Stomach (tissue), 9 donors: ENCODE results near the gene EP300. TPM values are rescaled to one million over a fixed set of nuclear protein-coding genes. Genes with fewer than 3 reads are reported as not detected.

Source experiments
- DNase-seq, 2 donors: peaks; one replicate each; pipeline versions ENCODE4 v3.0.0 to v3.0.0-alpha.2; 2013 to 2019
- H3K27ac ChIP-seq, 5 donors: fragments of 200-600 bp in 4 of 5; sonication (generic) in 4 of 5; one replicate each; pipeline ENCODE4 v1.5.1; 2013 to 2019; ENCODE audit warnings: mild to moderate bottlenecking in 1 of 5, moderate library complexity in 1 of 5
- H3K27me3 ChIP-seq, 3 donors: fragments of 200-600 bp; sonication (generic); one replicate each; pipeline ENCODE4 v1.5.1; 2017 to 2019; ENCODE audit warnings: mixed run types in 1 of 3
- H3K36me3 ChIP-seq, 4 donors: fragments of 200-600 bp; sonication (generic); 1 replicate in 3 of 4; 2 replicates in 1 of 4; pipeline ENCODE4 v1.5.1; 2016 to 2019
- H3K4me1 ChIP-seq, 4 donors: fragments of 200-600 bp; sonication (generic); one replicate each; pipeline ENCODE4 v1.5.1; 2016 to 2019
- H3K4me3 ChIP-seq, 4 donors: fragments of 200-600 bp; sonication (generic) in 3 of 4; one replicate each; pipeline ENCODE4 v1.5.1; 2016 to 2019; ENCODE audit warnings: mild to moderate bottlenecking in 1 of 4
- H3K9me3 ChIP-seq, 4 donors: fragments of 200-600 bp; sonication (generic); one replicate each; pipeline ENCODE4 v1.5.1; 2016 to 2019
- CTCF ChIP-seq, 7 experiments: fragments of 450-650 bp in 4 of 7; fragments of 200-600 bp in 3 of 7; sonication (generic) in 3 of 7; IDR thresholded peaks; one replicate each; pipeline ENCODE4 v1.5.1; 2016 to 2019; ENCODE audit warnings: antibody characterized with exemption in 7 of 7, control low read depth in 2 of 7, mild to moderate bottlenecking in 1 of 7
- EP300 ChIP-seq: sonication (generic); formaldehyde crosslinking; IDR thresholded peaks from one replicate; pipeline ENCODE4 v1.6.1; 2017; ENCODE audit warnings: antibody characterized with exemption
- POLR2A ChIP-seq, 4 donors: fragments of 450-650 bp; IDR thresholded peaks; one replicate each; pipeline ENCODE4 v1.6.1; 2016; ENCODE audit warnings: antibody characterized with exemption in 4 of 4, control low read depth in 2 of 4, mild to moderate bottlenecking in 1 of 4, moderate library complexity in 1 of 4
- POLR2AphosphoS5 ChIP-seq, 3 donors: sonication (generic); formaldehyde crosslinking; IDR thresholded peaks; one replicate each; pipeline ENCODE4 v1.6.1; 2016; ENCODE audit warnings: antibody characterized with exemption in 3 of 3
- WGBS, 5 donors: extraction: QIAGEN DNeasy Blood & Tissue Kit in 3 of 5; methylation state at CpG; one replicate each; pipeline versions ENCODE4 v1.1.5 to v1.1.7; 2013 to 2018; 5-methylcytosine and 5-hydroxymethylcytosine counted together
- intact Hi-C: fragments of 100-400 bp; cut with DNase I; formaldehyde crosslinking; loops from one replicate; pipeline ENCODE4 v1.15.1; 2023; ENCODE audit warnings: low total_unique reads
- polyA plus RNA-seq, 3 donors: library from polyadenylated mRNA; stranded (reverse); fragments of 200-250 nt; gene quantifications; one replicate each; pipeline ENCODE4 v1.2.3, GENCODE V29; 2013
- total RNA-seq, 5 donors: library from RNA; depleted of rRNA; stranded (reverse); fragments of >200 nt; gene quantifications; one replicate each; pipeline versions ENCODE4 v1.1.0 to v1.2.3, GENCODE V29; 2014 to 2016
- donor health status: healthy with polysubstance abuse.
- donor health status: Bipolar disorder and iron deficiency.
- donor health status: healthy.

The EP300 gene
- total and polyA plus RNA-seq, 8 donors, result 4.3 to 164 (median 81.5) TPM

- H3K27me3 ChIP-seq, result no peaks in the 10 kb centered on the region
- DNase-seq, result peak; percentile 41 to 73
- peak overlapping the region; percentile 99 to 100 (median 100) for H3K27ac ChIP-seq
- H3K4me1 ChIP-seq, result peaks cover 24 to 58% (median 40%) of the 10 kb centered on the region in 4 donors
- no peaks in the 10 kb centered on the region for H3K36me3 ChIP-seq
- WGBS, 5 donors, result 0 to 1% (median 0%) methylated on average over 24 to 31 of the region's 31 CpGs
- H3K9me3 ChIP-seq, result no peaks in the 10 kb centered on the region
- intact Hi-C loops, result loop anchor here (5.0 kb wide), 1 partner anchor 141 kb away; the partner anchor contains the start of gene RBX1
- H3K4me3 ChIP-seq, result peak overlapping the region; percentile 71 to 98 (median 86)
- TF ChIP-seq CTCF (IDR thresholded peaks at IDR 0.05) (no peak), POLR2A (IDR thresholded peaks at IDR 0.05) (no peak), EP300 (no peak)
Measured at GRCh38 chr22:41092847-41093411, 537 bp downstream of the EP300 start.

- intact Hi-C loops, result loop anchor here (5.0 kb wide), 1 partner anchor 142 kb away; the partner anchor contains the start of gene RBX1
- Histone ChIP-seq H3K4me3 (peak overlapping the region; percentile 71 to 98 (median 86)), H3K36me3 (peaks cover 0 to 4% (median 0%) of the 10 kb centered on the region in 4 donors), H3K27ac (peak overlapping the region in 4 of 5 donors; percentile 99 to 100 (median 100)), H3K9me3 (no peaks in the 10 kb centered on the region), H3K4me1 (peaks cover 30 to 68% (median 52%) of the 10 kb centered on the region in 4 donors), H3K27me3 (no peaks in the 10 kb centered on the region)
- WGBS, 5 donors, result 1 to 3% (median 2%) methylated on average over 5 of the region's 5 CpGs
- DNase-seq, result peak in 1 of 2 donors; percentile 50
- TF ChIP-seq CTCF (IDR thresholded peaks at IDR 0.05), result no peak
Measured at GRCh38 chr22:41094041-41094593, 1.7 kb downstream of the EP300 start.

GRCh38 chr22:41096391-41096790, 4.0 kb downstream of the EP300 start:
- Histone ChIP-seq H3K4me1 (peaks cover 32 to 82% (median 66%) of the 10 kb centered on the region in 4 donors), H3K27ac (peak overlapping the region in 2 of 5 donors; percentile 14 to 24), H3K4me3 (peak overlapping the region in 1 of 4 donors; percentile 71), H3K27me3 (no peaks in the 10 kb centered on the region), H3K36me3 (peaks cover 0 to 7% (median 0%) of the 10 kb centered on the region in 4 donors), H3K9me3 (no peaks in the 10 kb centered on the region)
- DNase-seq, result no peak
- TF ChIP-seq POLR2A (IDR thresholded peaks at IDR 0.05) (no peak), EP300 (no peak), CTCF (IDR thresholded peaks at IDR 0.05) (no peak), POLR2AphosphoS5 (IDR thresholded peaks at IDR 0.05) (no peak)
- WGBS, 5 donors, result 27 to 65% (median 40%) methylated on average over 3 of the region's 3 CpGs
- intact Hi-C loops, result no loop called here

- Histone ChIP-seq H3K9me3 (no peaks in the 10 kb centered on the region), H3K27me3 (no peaks in the 10 kb centered on the region), H3K4me1 (peaks cover 32 to 86% (median 69%) of the 10 kb centered on the region in 4 donors), H3K27ac (peak overlapping the region in 1 of 5 donors; percentile 24), H3K4me3 (peak overlapping the region in 1 of 4 donors; percentile 71), H3K36me3 (peaks cover 0 to 7% (median 0%) of the 10 kb centered on the region in 4 donors)
- no peak for TF ChIP-seq POLR2AphosphoS5 (IDR thresholded peaks at IDR 0.05)
- no peak for TF ChIP-seq CTCF (IDR thresholded peaks at IDR 0.05)
- no peak for TF ChIP-seq EP300
- no peak for TF ChIP-seq POLR2A (IDR thresholded peaks at IDR 0.05)
- intact Hi-C loops, result no loop called here
- 44 to 59% (median 55%) methylated on average over 4 of the region's 4 CpGs for WGBS, 5 donors
- DNase-seq, result no peak
Measured at GRCh38 chr22:41096841-41097240, 4.4 kb downstream of the EP300 start.
